GM21515 (cell line): ENCODE data around the gene GMDS.

Source experiments
- ATAC-seq: cut with Tn5 transposase; IDR thresholded peaks from one replicate; pipeline ENCODE4 v1.9.1; 2021; ENCODE audit not compliant: unreplicated experiment

Gene GMDS

GRCh38 chr6:1726341-1726768 lies 519.0 kb downstream of the GMDS start:
- no peak for ATAC-seq

GRCh38 chr6:1724616-1725015 lies 520.8 kb downstream of the GMDS start:
- no peak for ATAC-seq

- no peak for ATAC-seq
These were observed 521.3 kb downstream of the GMDS start for GRCh38 chr6:1724124-1724523.

- no peak for ATAC-seq
These were observed 522.6 kb downstream of the GMDS start for GRCh38 chr6:1722801-1723200.

GRCh38 chr6:1720620-1721322 lies 524.6 kb downstream of the GMDS start:
- ATAC-seq: no peak

GRCh38 chr6:1719922-1720321 lies 525.5 kb downstream of the GMDS start:
- no peak for ATAC-seq

- no peak for ATAC-seq
These were observed 528.5 kb downstream of the GMDS start for GRCh38 chr6:1716868-1717267.

- ATAC-seq: no peak
These were observed 529.0 kb downstream of the GMDS start for GRCh38 chr6:1716396-1716795.

- no peak for ATAC-seq
These were observed 530.1 kb downstream of the GMDS start for GRCh38 chr6:1715336-1715735.

GRCh38 chr6:1714654-1715053 lies 530.8 kb downstream of the GMDS start:
- no peak for ATAC-seq

GRCh38 chr6:1713016-1713600 lies 532.3 kb downstream of the GMDS start:
- ATAC-seq: no peak

GRCh38 chr6:1712451-1712850 lies 533.0 kb downstream of the GMDS start:
- no peak for ATAC-seq

- no peak for ATAC-seq
These were observed 534.3 kb downstream of the GMDS start for GRCh38 chr6:1711136-1711535.

GRCh38 chr6:1709234-1709641 lies 536.2 kb downstream of the GMDS start:
- no peak for ATAC-seq

- no peak for ATAC-seq
These were observed 536.6 kb downstream of the GMDS start for GRCh38 chr6:1708820-1709219.

- ATAC-seq: no peak
These were observed 537.3 kb downstream of the GMDS start for GRCh38 chr6:1708122-1708521.

- ATAC-seq: no peak
These were observed 539.8 kb downstream of the GMDS start for GRCh38 chr6:1705630-1706029.

- ATAC-seq: no peak
These were observed 540.2 kb downstream of the GMDS start for GRCh38 chr6:1705183-1705582.

- ATAC-seq: no peak
These were observed 540.7 kb downstream of the GMDS start for GRCh38 chr6:1704711-1705110.

- no peak for ATAC-seq
These were observed 541.5 kb downstream of the GMDS start for GRCh38 chr6:1703923-1704322.

- ATAC-seq: no peak
These were observed 542.1 kb downstream of the GMDS start for GRCh38 chr6:1703091-1703855.

- ATAC-seq: no peak
These were observed 542.8 kb downstream of the GMDS start for GRCh38 chr6:1702580-1703051.
